ENCODE measurements around the gene PTPN14.

PTPN14 gene

GRCh38 chr1:214306269-214306668, 245.1 kb downstream of the PTPN14 start:
- Histone ChIP-seq H3K4me3 (ENCODE audit: low read depth in 1 of 2, low read length in 2 of 2) (no peak overlapping the region), H3K36me3 (ENCODE audit: insufficient read depth, low read length) (peaks cover 7% of the 10 kb centered on the region), H3K4me1 (ENCODE audit: insufficient read depth, low read length) (peaks cover 14% of the 10 kb centered on the region), H3K4me2 (ENCODE audit: insufficient read depth, low read length) (no peak overlapping the region), H3K79me2 (ENCODE audit: insufficient read depth, low read length) (peaks cover 32% of the 10 kb centered on the region), H3K27me3 (ENCODE audit: insufficient read depth, low read length, poor library complexity) (no peaks in the 10 kb centered on the region), H3K9ac (ENCODE audit: low read depth, low read length) (no peak overlapping the region), H2AFZ (ENCODE audit: low read depth, low read length) (no peak overlapping the region), H3K9me3 (ENCODE audit: insufficient read depth, low read length, severe bottlenecking) (no peaks in the 10 kb centered on the region), H3K27ac (ENCODE audit: low read length) (no peak overlapping the region), H4K20me1 (ENCODE audit: insufficient read depth, low read length) (peaks cover 34% of the 10 kb centered on the region; the same call in 1 of the 2 replicates)
- ATAC-seq (ENCODE audit: insufficient read depth, low read depth) = no peak
- no peak for DNase-seq
- TF ChIP-seq EZH2 (IDR thresholded peaks at IDR 0.05; ENCODE audit: borderline replicate concordance, low read depth, low read length, severe bottlenecking) = no peak
- TF ChIP-seq CTCF (IDR thresholded peaks at IDR 0.05; ENCODE audit: borderline replicate concordance, extremely low read depth, low read length, poor library complexity, severe bottlenecking) = no peak

GRCh38 chr1:214305164-214305751, 246.1 kb downstream of the PTPN14 start:
- no peak overlapping the region for H3K27ac ChIP-seq (ENCODE audit: low read length)
- TF ChIP-seq EZH2 (IDR thresholded peaks at IDR 0.05; ENCODE audit: borderline replicate concordance, low read depth, low read length, severe bottlenecking) (no peak), CTCF (IDR thresholded peaks at IDR 0.05; ENCODE audit: borderline replicate concordance, extremely low read depth, low read length, poor library complexity, severe bottlenecking) (no peak)
- ATAC-seq (ENCODE audit: insufficient read depth, low read depth) = no peak

GRCh38 chr1:214303141-214303930, 248.1 kb downstream of the PTPN14 start:
- ATAC-seq (ENCODE audit: insufficient read depth, low read depth) (no peak), DNase-seq (no peak)
- Histone ChIP-seq H3K27ac (ENCODE audit: low read length) (no peak overlapping the region), H3K79me2 (ENCODE audit: insufficient read depth, low read length) (peaks cover 27% of the 10 kb centered on the region), H3K4me1 (ENCODE audit: insufficient read depth, low read length) (no peaks in the 10 kb centered on the region), H3K9me3 (ENCODE audit: insufficient read depth, low read length, severe bottlenecking) (no peaks in the 10 kb centered on the region), H3K36me3 (ENCODE audit: insufficient read depth, low read length) (peaks cover 7% of the 10 kb centered on the region), H3K9ac (ENCODE audit: low read depth, low read length) (no peak overlapping the region), H2AFZ (ENCODE audit: low read depth, low read length) (no peak overlapping the region), H3K4me2 (ENCODE audit: insufficient read depth, low read length) (no peak overlapping the region), H3K27me3 (ENCODE audit: insufficient read depth, low read length, poor library complexity) (no peaks in the 10 kb centered on the region), H4K20me1 (ENCODE audit: insufficient read depth, low read length) (peaks cover 28% of the 10 kb centered on the region; the same call in 1 of the 2 replicates), H3K4me3 (ENCODE audit: low read depth in 1 of 2, low read length in 2 of 2) (no peak overlapping the region)
- no peak for TF ChIP-seq CTCF (IDR thresholded peaks at IDR 0.05; ENCODE audit: borderline replicate concordance, extremely low read depth, low read length, poor library complexity, severe bottlenecking)
- no peak for TF ChIP-seq EZH2 (IDR thresholded peaks at IDR 0.05; ENCODE audit: borderline replicate concordance, low read depth, low read length, severe bottlenecking)

More at GRCh38 chr1:214305164-214305751, 246.1 kb downstream of the PTPN14 start:
- Histone ChIP-seq H4K20me1 (ENCODE audit: insufficient read depth, low read length) (peaks cover 34% of the 10 kb centered on the region; the same call in 1 of the 2 replicates), H3K9me3 (ENCODE audit: insufficient read depth, low read length, severe bottlenecking) (no peaks in the 10 kb centered on the region), H3K4me1 (ENCODE audit: insufficient read depth, low read length) (peaks cover 6% of the 10 kb centered on the region), H3K36me3 (ENCODE audit: insufficient read depth, low read length) (peaks cover 7% of the 10 kb centered on the region), H3K4me3 (ENCODE audit: low read depth in 1 of 2, low read length in 2 of 2) (no peak overlapping the region), H3K4me2 (ENCODE audit: insufficient read depth, low read length) (no peak overlapping the region), H3K27me3 (ENCODE audit: insufficient read depth, low read length, poor library complexity) (no peaks in the 10 kb centered on the region), H3K9ac (ENCODE audit: low read depth, low read length) (no peak overlapping the region), H3K79me2 (ENCODE audit: insufficient read depth, low read length) (peaks cover 37% of the 10 kb centered on the region), H2AFZ (ENCODE audit: low read depth, low read length) (no peak overlapping the region)
- DNase-seq = no peak
